Measurements from ENCODE around the gene DNAJA4.

DNAJA4 gene

GRCh38 chr15:78282324-78282723, 18.0 kb downstream of the DNAJA4 start:
- no peak for DNase-seq

GRCh38 chr15:78284758-78285157, 20.4 kb downstream of the DNAJA4 start:
- DNase-seq = no peak

- no peak for DNase-seq
Measured at GRCh38 chr15:78290222-78290621, 25.9 kb downstream of the DNAJA4 start.

DNA sequence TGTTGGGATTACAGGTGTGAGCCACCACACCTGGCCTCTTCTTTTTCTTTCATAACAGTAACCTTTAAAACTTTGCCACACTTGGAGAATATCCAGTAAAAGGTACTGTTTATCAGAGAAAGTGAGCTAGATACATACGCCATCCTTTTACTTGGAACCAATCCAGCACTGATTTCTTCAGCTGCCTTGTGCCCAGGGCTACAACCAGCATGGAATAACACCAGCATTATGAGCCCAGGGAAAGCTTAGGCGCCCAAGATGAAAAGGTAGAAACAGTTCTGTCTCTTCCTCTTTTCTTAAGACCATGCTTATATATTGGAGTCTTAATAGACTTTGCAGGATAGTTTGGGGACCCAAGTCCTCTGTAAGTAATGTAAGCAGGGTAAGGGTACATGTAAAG, 26.7 kb downstream of the DNAJA4 start:
- DNase-seq = no peak

DNA sequence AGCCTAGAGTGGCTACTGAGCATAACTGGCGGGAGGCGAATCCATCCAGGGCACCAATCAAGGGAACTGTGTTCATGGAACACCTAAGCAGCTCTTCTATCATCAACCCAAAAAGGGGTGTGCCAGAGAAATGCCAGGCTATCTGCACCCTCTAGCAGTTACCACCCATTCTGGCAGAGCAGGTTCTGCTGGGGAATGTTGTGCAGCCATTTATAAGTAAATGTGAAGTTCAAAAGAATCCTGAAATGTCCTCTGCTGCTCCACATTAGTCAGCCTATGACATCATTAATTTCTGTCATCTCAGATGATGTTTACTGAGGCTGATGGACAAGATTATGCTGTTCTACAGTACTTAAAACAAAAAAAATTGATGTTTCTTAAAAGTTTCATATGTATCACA, 27.3 kb downstream of the DNAJA4 start:
- no peak for DNase-seq

- no peak for DNase-seq
Measured at GRCh38 chr15:78292219-78292618, 27.9 kb downstream of the DNAJA4 start.

- DNase-seq = peak; percentile 80 to 94 (median 86)
Measured at GRCh38 chr15:78299101-78299930, 35.0 kb downstream of the DNAJA4 start, which contains the start of gene SKIC8. TSS of gene SKIC8 (minus strand) at chr15:78299609. CDS start at chr15:78295686, 3,923 bp downstream.

DNA sequence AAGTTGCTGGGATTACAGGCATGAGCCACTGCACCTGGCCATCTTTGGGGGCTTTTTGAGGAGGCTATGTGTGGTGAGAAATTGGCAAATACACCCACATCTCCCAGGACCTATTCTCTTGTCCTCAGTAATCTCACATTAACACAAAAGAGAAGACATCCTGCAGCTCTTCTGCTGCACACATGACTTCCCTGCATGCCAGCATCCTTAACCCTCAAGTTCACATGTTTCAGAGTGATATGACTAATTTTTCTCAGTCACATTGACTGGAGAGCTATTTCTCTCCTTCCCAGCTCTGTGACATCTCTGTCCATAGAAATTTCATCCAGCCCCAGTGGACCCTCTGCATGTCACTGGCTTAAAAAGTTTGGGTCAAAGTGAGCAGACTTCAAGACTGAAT, 37.0 kb downstream of the DNAJA4 start:
- DNase-seq = peak in 1 of 5 experiments; percentile 24

GRCh38 chr15:78301828-78302227, 37.5 kb downstream of the DNAJA4 start:
- DNase-seq = no peak

- DNase-seq = peak in 1 of 5 experiments; percentile 42
Measured at GRCh38 chr15:78302579-78303312, 38.4 kb downstream of the DNAJA4 start.

DNA sequence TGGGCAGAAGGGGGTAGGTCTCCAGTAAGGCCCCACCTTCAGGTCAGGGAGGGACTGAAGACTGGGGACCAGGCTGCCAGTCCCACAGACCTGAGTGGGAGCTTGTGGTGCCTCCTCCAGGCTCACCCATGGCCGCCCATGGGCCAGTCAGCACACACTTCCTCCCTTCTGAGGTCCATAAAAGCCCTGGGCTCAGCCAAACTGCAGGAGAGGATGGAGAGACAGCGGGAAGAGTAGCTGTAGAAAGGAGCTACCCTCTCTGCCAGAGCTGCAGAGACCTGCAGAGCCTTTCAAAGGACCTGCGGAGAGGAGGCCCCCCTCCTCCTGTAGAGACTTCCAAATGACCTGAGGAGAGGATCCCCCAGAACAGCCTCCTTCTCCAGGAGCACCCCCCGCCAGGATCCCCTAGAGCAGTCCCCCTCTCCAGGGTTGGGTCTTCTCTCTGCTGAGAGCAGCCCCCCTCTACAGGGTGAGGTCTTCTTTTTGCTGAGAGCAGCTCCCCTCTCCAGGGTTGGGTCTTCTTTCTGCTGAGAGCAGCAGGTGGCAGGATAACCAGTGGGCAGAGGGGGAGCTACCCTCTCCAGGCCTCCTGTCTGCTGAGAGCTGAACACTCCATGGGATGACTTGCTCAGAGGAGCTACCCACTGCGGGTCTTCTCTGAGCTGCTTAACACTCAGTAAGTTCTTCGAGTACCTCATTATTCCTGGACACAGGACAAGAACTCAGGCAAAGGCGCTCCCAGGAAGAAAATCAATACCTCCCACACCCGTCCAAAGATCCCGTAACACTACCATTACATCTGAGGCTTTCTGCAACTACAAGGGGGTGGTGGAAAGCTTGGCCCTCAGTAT, 40.1 kb downstream of the DNAJA4 start:
- no peak for DNase-seq

DNA sequence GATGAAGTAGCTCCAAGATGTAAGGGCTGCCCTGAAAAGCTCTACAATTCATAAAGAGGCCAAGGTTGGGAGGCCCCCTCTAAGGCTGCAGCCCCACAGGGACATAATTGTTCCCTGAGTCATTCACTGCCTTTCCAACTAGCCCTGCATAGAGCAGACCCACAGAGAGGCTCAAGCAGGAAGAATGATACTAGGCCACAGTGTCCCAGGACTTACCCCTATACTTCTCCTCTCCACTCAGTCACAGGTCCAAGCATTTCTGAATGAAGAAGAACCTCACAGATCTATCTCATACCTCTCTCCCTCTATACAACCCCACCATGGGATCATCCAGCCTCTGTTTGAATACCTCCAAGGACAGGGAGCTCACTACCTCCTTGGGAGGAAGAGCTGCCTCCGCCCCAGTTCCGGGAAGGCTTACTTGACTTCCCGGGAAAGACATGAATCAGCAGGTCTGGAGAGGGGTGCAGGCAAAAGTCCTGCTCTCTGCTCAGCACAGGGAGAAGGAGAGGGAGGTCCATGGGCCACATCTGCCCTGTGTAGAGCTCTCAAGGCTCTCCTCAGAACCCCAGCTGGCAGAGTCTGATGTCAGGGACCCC, 41.9 kb downstream of the DNAJA4 start:
- no peak for DNase-seq

GRCh38 chr15:78307976-78308375, 43.6 kb downstream of the DNAJA4 start:
- no peak for DNase-seq

DNA sequence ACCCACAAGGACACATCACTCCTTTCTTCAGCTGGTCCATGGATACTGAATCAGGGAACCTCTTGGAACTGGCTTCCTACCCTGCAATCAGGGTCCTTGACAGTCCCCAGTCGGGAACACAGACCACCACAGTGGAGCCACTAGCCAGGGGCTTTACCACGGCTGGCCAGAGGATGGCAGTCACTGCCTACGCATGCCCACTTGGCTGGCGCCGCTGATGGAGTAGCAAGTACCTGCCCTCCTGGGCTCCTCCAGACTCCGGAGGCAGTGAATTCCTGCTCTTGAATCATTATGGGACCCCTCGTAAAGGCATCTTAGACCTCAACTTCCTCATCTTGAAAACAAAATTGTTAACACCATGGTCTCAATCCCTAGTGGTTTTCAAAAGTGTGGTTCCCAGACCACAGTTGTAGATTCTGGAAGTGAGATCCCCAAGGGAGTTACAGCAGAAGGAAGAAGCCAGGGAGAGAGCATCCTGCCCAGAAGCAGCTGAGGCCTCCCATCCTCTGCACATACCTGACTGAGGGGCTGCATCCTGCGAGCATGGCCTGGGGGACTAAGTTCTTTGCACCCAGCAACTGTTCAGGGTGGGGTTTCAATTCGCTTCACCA, 44.2 kb downstream of the DNAJA4 start:
- DNase-seq = peak in 3 of 5 experiments; percentile 21 to 52 (median 30)

DNA sequence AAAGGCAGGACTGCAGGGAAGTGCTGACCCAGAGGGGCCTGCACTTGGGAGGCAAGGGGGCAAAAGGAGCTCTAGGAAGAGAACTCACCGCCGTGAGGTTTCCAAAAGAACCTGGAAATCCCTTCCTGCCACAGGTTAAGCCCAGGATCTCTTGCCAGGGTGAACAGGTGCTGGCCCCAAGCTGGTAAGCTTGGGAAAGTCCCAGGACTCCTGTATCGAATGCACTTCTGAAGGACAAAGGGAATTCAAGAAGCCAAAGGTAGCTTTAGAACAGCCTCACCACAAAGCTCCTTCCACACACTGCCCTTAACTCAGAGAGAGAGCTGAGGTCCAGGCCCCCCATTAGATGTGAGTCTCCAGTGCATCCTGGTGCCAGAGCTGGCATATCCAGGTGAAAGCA, 46.9 kb downstream of the DNAJA4 start:
- DNase-seq = no peak

GRCh38 chr15:78312536-78312935, 48.2 kb downstream of the DNAJA4 start:
- DNase-seq = no peak

- no peak for DNase-seq
Measured at GRCh38 chr15:78312957-78313356, 48.6 kb downstream of the DNAJA4 start.

GRCh38 chr15:78313383-78313782, 49.0 kb downstream of the DNAJA4 start:
- DNase-seq = no peak

DNA sequence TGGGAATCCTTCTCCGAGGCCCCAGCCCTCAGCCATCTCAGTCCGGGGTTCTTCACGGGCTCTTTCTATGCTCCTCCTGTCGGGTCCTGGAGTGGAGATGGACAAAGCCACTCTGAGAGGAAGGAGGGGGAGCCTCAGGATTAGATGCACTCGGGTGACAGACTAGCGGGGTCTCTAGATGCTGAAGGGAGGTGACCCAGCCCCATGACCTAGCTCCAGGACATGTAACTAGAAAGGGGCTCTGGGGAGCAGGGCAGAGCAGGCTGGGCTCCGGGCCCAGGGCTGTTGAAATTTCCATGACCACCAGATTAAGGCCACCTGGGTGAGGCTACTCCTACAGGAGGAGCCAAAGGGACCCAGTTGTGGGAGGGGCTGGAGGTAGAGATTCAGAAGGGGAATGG, 49.8 kb downstream of the DNAJA4 start:
- no peak for DNase-seq

GRCh38 chr15:78315686-78316282, 51.4 kb downstream of the DNAJA4 start:
- DNase-seq = no peak

GRCh38 chr15:78316283-78317083, 52.1 kb downstream of the DNAJA4 start:
- no peak for DNase-seq
